Astrocyte (in vitro differentiated cells and primary cell): ENCODE measurements around the gene EIF3F.

Experiments
- CTCF ChIP-seq: IDR thresholded peaks from 2 replicates; pipeline ENCODE4 v1.5.1; 2011; ENCODE audit warnings: low read depth, mild to moderate bottlenecking, inconsistent platforms, low read length, moderate library complexity; ENCODE audit not compliant: insufficient read depth
- EZH2 ChIP-seq: IDR thresholded peaks from 2 replicates; pipeline ENCODE4 v1.6.1; 2012; ENCODE audit warnings: mild to moderate bottlenecking, low read length, inconsistent platforms; ENCODE audit not compliant: insufficient read depth

- TF ChIP-seq CTCF = no peak
- TF ChIP-seq EZH2 = no peak
These were observed 24.9 kb downstream of the EIF3F start for GRCh38 chr11:8011981-8012444.
